Testis (tissue), 2 donors: ENCODE results near the gene PGK2.

Source experiments
- POLR2A ChIP-seq: fragments of 450-650 bp; IDR thresholded peaks from one replicate; pipeline ENCODE4 v1.6.1; 2017; ENCODE audit warnings: antibody characterized with exemption, mild to moderate bottlenecking, moderate library complexity
- TF ChIP-seq, protein P1 (sequence below), 3 experiments: fragments of 450-650 bp in 2 of 3; fragments of 200-600 bp in 1 of 3; sonication (generic) in 1 of 3; IDR thresholded peaks; one replicate each; pipeline ENCODE4 v1.5.1; 2016 to 2019; ENCODE audit warnings: antibody characterized with exemption in 3 of 3, mild to moderate bottlenecking in 2 of 3, moderate library complexity in 1 of 3

GRCh38 chr6:49764571-49765236 is 22.4 kb downstream of the PGK2 start:
- TF ChIP-seq, protein P1, sequence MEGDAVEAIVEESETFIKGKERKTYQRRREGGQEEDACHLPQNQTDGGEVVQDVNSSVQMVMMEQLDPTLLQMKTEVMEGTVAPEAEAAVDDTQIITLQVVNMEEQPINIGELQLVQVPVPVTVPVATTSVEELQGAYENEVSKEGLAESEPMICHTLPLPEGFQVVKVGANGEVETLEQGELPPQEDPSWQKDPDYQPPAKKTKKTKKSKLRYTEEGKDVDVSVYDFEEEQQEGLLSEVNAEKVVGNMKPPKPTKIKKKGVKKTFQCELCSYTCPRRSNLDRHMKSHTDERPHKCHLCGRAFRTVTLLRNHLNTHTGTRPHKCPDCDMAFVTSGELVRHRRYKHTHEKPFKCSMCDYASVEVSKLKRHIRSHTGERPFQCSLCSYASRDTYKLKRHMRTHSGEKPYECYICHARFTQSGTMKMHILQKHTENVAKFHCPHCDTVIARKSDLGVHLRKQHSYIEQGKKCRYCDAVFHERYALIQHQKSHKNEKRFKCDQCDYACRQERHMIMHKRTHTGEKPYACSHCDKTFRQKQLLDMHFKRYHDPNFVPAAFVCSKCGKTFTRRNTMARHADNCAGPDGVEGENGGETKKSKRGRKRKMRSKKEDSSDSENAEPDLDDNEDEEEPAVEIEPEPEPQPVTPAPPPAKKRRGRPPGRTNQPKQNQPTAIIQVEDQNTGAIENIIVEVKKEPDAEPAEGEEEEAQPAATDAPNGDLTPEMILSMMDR (IDR thresholded peaks at IDR 0.05): no peak
- TF ChIP-seq POLR2A: no peak
